Liver (tissue), 3 donors: ENCODE data around the gene MAP4K4.

Source experiments
- CTCF ChIP-seq: fragments of 150-350 bp; IDR thresholded peaks from 2 replicates; pipeline ENCODE4 v1.5.1; 2017; ENCODE audit warnings: improper control_type of control experiment, low read depth, low read length; ENCODE audit not compliant: missing input control
- EGR1 ChIP-seq, 2 donors: IDR thresholded peaks; 2 replicates each; pipeline ENCODE4 v1.6.1; 2016 to 2018; ENCODE audit warnings: antibody characterized with exemption in 2 of 2, low read depth in 2 of 2
- GABPA ChIP-seq, 2 donors: IDR thresholded peaks in 1 of 2; conservative IDR thresholded peaks in 1 of 2; 2 replicates each; pipeline ENCODE4 v1.6.1; 2016; ENCODE audit warnings: antibody characterized with exemption in 2 of 2, mild to moderate bottlenecking in 1 of 2, moderate library complexity in 1 of 2
- HNF4G ChIP-seq: IDR thresholded peaks from 2 replicates; pipeline ENCODE4 v1.6.1; 2016; ENCODE audit warnings: antibody characterized with exemption
- JUND ChIP-seq, 2 donors: IDR thresholded peaks; 2 replicates each; pipeline ENCODE4 v1.6.1; 2016; ENCODE audit warnings: antibody characterized with exemption in 2 of 2
- MAX ChIP-seq: IDR thresholded peaks from 2 replicates; pipeline ENCODE4 v1.6.1; 2016; ENCODE audit warnings: antibody characterized with exemption
- RAD21 ChIP-seq, 2 donors: IDR thresholded peaks; 2 replicates each; pipeline ENCODE4 v1.6.1; 2016; ENCODE audit warnings: antibody characterized with exemption in 2 of 2, mild to moderate bottlenecking in 2 of 2
- REST ChIP-seq: IDR thresholded peaks from 2 replicates; pipeline ENCODE4 v1.6.1; 2016; ENCODE audit warnings: antibody characterized with exemption, mild to moderate bottlenecking
- RXRA ChIP-seq, 2 donors: IDR thresholded peaks; 2 replicates each; pipeline ENCODE4 v1.6.1; 2017 to 2018; ENCODE audit warnings: antibody characterized with exemption in 2 of 2, mild to moderate bottlenecking in 1 of 2
- SP1 ChIP-seq: IDR thresholded peaks from 2 replicates; pipeline ENCODE4 v1.6.1; 2018; ENCODE audit warnings: antibody characterized with exemption, mild to moderate bottlenecking
- TAF1 ChIP-seq: conservative IDR thresholded peaks from 2 replicates; pipeline ENCODE4 v1.6.1; 2016; ENCODE audit warnings: antibody characterized with exemption, mild to moderate bottlenecking
- YY1 ChIP-seq: IDR thresholded peaks from 2 replicates; pipeline ENCODE4 v1.6.1; 2016; ENCODE audit warnings: antibody characterized with exemption, mild to moderate bottlenecking
- ZBTB33 ChIP-seq: IDR thresholded peaks from 2 replicates; pipeline ENCODE4 v1.6.1; 2016; ENCODE audit warnings: antibody characterized with exemption
- donor health status: healthy.
- donor health status: healthy.

- no peak for TF ChIP-seq CTCF
- no peak for TF ChIP-seq JUND (IDR thresholded peaks at IDR 0.05)
- no peak for TF ChIP-seq REST
- TF ChIP-seq RXRA (IDR thresholded peaks at IDR 0.05), result no peak
- TF ChIP-seq GABPA (IDR thresholded peaks at IDR 0.05 in 1 of 2, conservative IDR thresholded peaks at IDR 0.05 in 1 of 2), result no peak
- no peak for TF ChIP-seq YY1
- no peak for TF ChIP-seq RAD21 (IDR thresholded peaks at IDR 0.05)
- no peak for TF ChIP-seq ZBTB33
- no peak for TF ChIP-seq TAF1
- no peak for TF ChIP-seq SP1
- TF ChIP-seq EGR1 (IDR thresholded peaks at IDR 0.05; ENCODE audit: low read depth in 2 of 2), result no peak
- no peak for TF ChIP-seq HNF4G
- no peak for TF ChIP-seq MAX
These were observed 79.8 kb downstream of the MAP4K4 start for GRCh38 chr2:101777337-101777736.
